Glomerular endothelial cell (primary cell): Measurements from ENCODE around the gene PTPRG. TPM values are rescaled to one million over a fixed set of nuclear protein-coding genes. Genes with fewer than 3 reads are reported as not detected.
"Not testable (repeated sequence)": the region's sequence is repeated elsewhere in the genome, so short reads cannot be mapped to it uniquely, and the experiment has no call there.

Experiments used
- DNase-seq: peaks from one replicate; pipeline ENCODE4 v3.0.0-alpha.2; 2011; ENCODE audit warnings: low read depth, low spot score; ENCODE audit errors: extremely low read depth
- total RNA-seq: library from RNA; depleted of rRNA; stranded (reverse); fragments of >200 nt; gene quantifications from 2 replicates; pipeline ENCODE4 v1.2.3, GENCODE V29; 2015

Gene PTPRG
- 25.0 and 30.5 TPM in 2 replicates for total RNA-seq

- peak; percentile 51 for DNase-seq
Measured at GRCh38 chr3:61561374-61562041, at the start of gene PTPRG. TSS of gene PTPRG (plus strand) at chr3:61561571. CDS start at chr3:61562288, 717 bp downstream.

GRCh38 chr3:61518590-61518989 is 42.8 kb upstream of the PTPRG start:
- DNase-seq = no peak

- DNase-seq = no peak
Measured at GRCh38 chr3:61520966-61521628, 40.3 kb upstream of the PTPRG start.

GRCh38 chr3:61522060-61522459 is 39.3 kb upstream of the PTPRG start:
- no peak for DNase-seq

GRCh38 chr3:61522626-61523025 is 38.7 kb upstream of the PTPRG start:
- DNase-seq = no peak

- no peak for DNase-seq
Measured at GRCh38 chr3:61524933-61525332, 36.4 kb upstream of the PTPRG start.

- no peak for DNase-seq
Measured at GRCh38 chr3:61526308-61526707, 35.1 kb upstream of the PTPRG start.

- no peak for DNase-seq
Measured at GRCh38 chr3:61527011-61527410, 34.4 kb upstream of the PTPRG start.

- DNase-seq = no peak
Measured at GRCh38 chr3:61530355-61530754, 31.0 kb upstream of the PTPRG start.

- no peak for DNase-seq
Measured at GRCh38 chr3:61531528-61531927, 29.8 kb upstream of the PTPRG start.

- DNase-seq = no peak
Measured at GRCh38 chr3:61532739-61533500, 28.5 kb upstream of the PTPRG start.

- no peak for DNase-seq
Measured at GRCh38 chr3:61535826-61536225, 25.5 kb upstream of the PTPRG start.

- DNase-seq = no peak
Measured at GRCh38 chr3:61537366-61537765, 24.0 kb upstream of the PTPRG start.

GRCh38 chr3:61538486-61538885 is 22.9 kb upstream of the PTPRG start:
- no peak for DNase-seq

GRCh38 chr3:61541694-61542093 is 19.7 kb upstream of the PTPRG start:
- DNase-seq = no peak

GRCh38 chr3:61545716-61546115 is 15.7 kb upstream of the PTPRG start:
- no peak for DNase-seq

- no peak for DNase-seq
Measured at GRCh38 chr3:61547625-61548024, 13.7 kb upstream of the PTPRG start.

GRCh38 chr3:61552704-61553103 is 8.7 kb upstream of the PTPRG start:
- DNase-seq = not testable (repeated sequence)

- DNase-seq = no peak
Measured at GRCh38 chr3:61559136-61559731, 2.1 kb upstream of the PTPRG start.

- no peak for DNase-seq
Measured at GRCh38 chr3:61560517-61561373, 626 bp upstream of the PTPRG start.
